ENCODE data around the gene ZSWIM5.
"Not testable (repeated sequence)": the region's sequence is repeated elsewhere in the genome, so short reads cannot be mapped to it uniquely, and the experiment has no call there.

The ZSWIM5 gene

DNA sequence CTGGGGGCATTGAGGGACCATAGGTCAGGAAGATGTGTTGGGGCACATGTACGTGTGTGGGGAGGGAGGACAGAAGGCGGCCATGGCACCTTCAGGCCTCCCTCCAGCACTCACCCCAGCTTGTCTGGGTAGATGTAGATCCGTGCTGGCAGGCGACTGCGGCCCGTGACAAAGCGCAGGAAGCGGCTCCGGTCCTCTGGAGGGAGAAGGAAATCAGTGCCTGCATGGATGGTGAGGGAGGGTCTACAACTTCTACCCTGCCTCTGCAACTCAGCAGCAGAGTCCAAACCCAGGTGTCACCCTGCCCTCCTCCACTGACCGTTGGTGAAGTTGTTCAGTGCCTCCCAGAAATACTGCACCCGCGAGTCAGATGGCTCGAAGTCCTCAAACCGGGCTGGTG lies 202.7 kb downstream of the ZSWIM5 start:
- DNase-seq (ENCODE audit: low read depth), result no peak

- no peak for DNase-seq (ENCODE audit: low read depth)
These were observed 203.5 kb downstream of the ZSWIM5 start for GRCh38 chr1:45002650-45003645.

DNA sequence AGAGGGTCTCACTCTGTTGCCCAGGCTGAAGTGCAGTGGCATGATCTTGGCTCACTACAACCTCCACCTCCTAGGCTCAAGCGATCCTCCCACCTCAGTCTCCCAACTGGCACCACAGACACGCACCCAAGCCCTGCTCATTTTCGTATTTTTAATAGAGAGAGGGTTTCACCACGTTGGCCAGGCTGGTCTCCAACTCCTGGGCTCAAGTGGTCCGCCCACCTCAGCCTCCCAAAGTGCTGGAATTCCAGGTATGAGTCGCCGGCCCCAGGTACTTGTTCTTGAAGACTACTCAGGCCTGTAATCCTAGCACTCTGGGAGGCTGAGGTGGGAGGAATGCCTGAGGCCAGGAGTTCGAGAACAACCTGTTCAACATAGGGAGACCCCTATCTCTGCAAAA lies 204.8 kb downstream of the ZSWIM5 start:
- not testable (repeated sequence) for DNase-seq (ENCODE audit: low read depth)

GRCh38 chr1:45001011-45001481 lies 205.4 kb downstream of the ZSWIM5 start:
- DNase-seq (ENCODE audit: low read depth), result no peak

GRCh38 chr1:44999232-44999631 lies 207.2 kb downstream of the ZSWIM5 start:
- DNase-seq (ENCODE audit: low read depth), result no peak

- no peak for DNase-seq (ENCODE audit: low read depth)
These were observed 210.8 kb downstream of the ZSWIM5 start for GRCh38 chr1:44995467-44996238.

- no peak for DNase-seq (ENCODE audit: low read depth)
These were observed 212.0 kb downstream of the ZSWIM5 start for GRCh38 chr1:44994309-44994898.

GRCh38 chr1:44988531-44989156 lies 217.8 kb downstream of the ZSWIM5 start:
- no peak for DNase-seq (ENCODE audit: low read depth)

GRCh38 chr1:44985747-44986359 lies 220.6 kb downstream of the ZSWIM5 start:
- DNase-seq (ENCODE audit: low read depth), result no peak

DNA sequence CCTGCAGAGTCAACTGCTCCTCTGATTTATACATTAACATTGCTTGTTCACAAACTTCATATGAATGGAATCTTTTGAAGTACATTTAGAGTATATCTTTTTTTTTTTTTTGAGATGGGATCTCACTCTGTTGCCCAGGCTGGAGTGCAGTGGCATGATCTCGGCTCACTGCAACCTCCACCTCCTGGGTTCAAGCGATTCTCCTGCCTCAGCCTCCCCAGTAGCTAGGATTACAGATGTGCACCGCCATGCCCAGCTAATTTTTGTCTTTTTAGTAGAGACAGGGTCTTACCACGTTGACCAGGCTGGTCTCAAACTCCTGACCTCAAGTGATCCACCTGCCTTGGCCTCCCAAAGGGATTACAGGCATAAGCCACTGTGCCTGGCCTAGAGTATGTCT lies 229.0 kb downstream of the ZSWIM5 start:
- DNase-seq (ENCODE audit: low read depth), result not testable (repeated sequence)

DNA sequence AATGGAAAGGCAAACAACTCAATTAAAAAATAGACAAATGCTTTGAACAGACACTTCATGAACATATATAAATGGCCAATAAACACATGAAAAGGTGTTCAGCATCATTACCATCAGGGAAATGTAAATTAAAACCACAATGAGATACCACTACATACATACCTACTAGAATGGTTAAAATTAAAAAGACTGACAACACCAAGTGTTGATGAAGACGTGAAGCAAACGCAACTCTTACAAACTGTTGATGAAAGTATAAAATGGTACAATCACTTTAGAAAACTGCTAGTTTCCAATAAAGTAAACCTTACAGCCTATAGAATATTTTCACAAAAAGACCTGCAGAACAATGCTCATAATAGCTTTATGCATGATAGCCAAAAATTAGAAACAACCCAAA lies 230.2 kb downstream of the ZSWIM5 start:
- DNase-seq (ENCODE audit: low read depth), result no peak

DNA sequence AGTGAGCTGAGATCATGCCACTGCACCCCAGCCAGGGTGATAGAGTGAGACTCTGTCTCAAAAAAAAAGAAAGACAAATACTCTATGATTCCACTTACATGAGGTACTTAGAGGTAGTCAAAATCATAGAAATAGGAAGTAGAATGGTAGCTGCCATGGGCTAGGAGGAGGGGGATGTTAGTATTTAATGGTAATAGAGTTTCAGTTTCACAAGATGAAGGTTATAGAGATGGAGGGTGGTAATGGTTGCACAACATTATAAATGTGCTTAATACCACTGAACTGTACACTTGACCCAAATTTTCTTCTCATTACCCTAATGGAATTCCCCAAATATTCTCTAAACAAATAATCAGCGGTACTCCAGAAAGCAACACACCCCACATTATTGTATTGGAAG lies 232.8 kb downstream of the ZSWIM5 start:
- DNase-seq (ENCODE audit: low read depth), result no peak

GRCh38 chr1:44970317-44970716 lies 236.1 kb downstream of the ZSWIM5 start:
- DNase-seq (ENCODE audit: low read depth), result no peak
